ENCODE results near the gene CDKL5. TPM values are rescaled to one million over a fixed set of nuclear protein-coding genes. Genes with fewer than 3 reads are reported as not detected.
"Not testable (repeated sequence)": the region's sequence is repeated elsewhere in the genome, so short reads cannot be mapped to it uniquely, and the experiment has no call there.

Gene CDKL5
- total RNA-seq, 6 donors from 2014 or later, result 17.8 to 47.1 (median 23.4) TPM

DNA sequence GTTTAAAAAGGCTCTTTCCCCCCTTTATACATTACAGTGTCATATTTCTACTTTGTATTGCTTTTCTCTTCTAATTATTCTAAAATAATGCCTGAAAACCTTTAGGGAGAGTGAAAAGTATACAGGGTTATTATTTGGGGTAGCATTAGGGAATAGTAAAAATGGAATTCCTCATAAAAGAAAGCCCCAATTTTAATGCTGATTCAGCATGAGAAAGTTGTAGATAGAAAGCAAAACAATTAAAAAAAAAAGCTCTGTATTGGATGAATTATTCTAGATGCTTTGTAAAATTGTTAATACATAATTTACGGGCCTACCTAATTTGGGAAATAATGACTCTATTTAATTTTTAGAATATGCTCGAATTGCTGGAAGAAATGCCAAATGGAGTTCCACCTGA is 154.1 kb downstream of the CDKL5 start:
- ATAC-seq (ENCODE audit: low FRiP score in 2 of 2), result no peak
- Histone ChIP-seq H3K27me3 (no peaks in the 10 kb centered on the region), H3K36me3 (peaks cover 0 to 2% (median 0%) of the 10 kb centered on the region in 4 donors), H3K27ac (no peak overlapping the region), H3K4me1 (no peaks in the 10 kb centered on the region), H3K4me3 (no peak overlapping the region), H3K9me3 (no peaks in the 10 kb centered on the region)
- no peak for TF ChIP-seq EP300 (IDR thresholded peaks at IDR 0.05)
- no peak for TF ChIP-seq POLR2A (IDR thresholded peaks at IDR 0.05)
- TF ChIP-seq POLR2AphosphoS5 (IDR thresholded peaks at IDR 0.05), result no peak
- TF ChIP-seq, protein P1, sequence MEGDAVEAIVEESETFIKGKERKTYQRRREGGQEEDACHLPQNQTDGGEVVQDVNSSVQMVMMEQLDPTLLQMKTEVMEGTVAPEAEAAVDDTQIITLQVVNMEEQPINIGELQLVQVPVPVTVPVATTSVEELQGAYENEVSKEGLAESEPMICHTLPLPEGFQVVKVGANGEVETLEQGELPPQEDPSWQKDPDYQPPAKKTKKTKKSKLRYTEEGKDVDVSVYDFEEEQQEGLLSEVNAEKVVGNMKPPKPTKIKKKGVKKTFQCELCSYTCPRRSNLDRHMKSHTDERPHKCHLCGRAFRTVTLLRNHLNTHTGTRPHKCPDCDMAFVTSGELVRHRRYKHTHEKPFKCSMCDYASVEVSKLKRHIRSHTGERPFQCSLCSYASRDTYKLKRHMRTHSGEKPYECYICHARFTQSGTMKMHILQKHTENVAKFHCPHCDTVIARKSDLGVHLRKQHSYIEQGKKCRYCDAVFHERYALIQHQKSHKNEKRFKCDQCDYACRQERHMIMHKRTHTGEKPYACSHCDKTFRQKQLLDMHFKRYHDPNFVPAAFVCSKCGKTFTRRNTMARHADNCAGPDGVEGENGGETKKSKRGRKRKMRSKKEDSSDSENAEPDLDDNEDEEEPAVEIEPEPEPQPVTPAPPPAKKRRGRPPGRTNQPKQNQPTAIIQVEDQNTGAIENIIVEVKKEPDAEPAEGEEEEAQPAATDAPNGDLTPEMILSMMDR (IDR thresholded peaks at IDR 0.05), result no peak
- no peak for DNase-seq
- WGBS, 2 donors, result 83 to 98% methylated on average over 2 of the region's 2 CpGs

DNA sequence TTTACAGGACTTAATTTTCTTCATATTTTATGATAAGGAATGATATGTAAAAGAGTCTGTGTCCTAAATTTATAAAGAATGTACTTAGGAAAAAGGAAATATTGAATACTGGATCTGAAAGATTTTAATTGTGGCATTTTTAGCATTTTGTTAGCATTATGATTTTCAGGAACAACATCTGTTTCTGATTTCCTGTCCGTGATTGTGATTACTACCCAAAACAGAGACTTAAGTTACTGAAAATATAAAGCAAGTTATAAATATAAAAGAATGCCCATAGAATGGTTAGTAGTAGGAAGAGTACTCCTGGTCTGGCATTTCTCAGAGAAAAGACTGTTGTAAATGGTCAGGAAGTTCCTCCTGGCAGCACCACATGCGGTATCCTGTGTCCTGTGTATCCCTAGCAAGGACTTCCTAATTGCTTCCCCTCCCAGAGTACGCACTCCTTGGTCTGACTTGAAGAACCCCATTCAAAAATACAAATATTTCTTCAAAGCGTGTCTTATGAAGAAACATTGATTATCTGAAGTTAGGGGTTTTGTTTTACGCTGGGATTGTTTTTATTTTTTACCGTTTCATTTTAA is 157.6 kb downstream of the CDKL5 start:
- H3K27me3 ChIP-seq, result no peaks in the 10 kb centered on the region
- ATAC-seq (ENCODE audit: low FRiP score in 2 of 2) (no peak), DNase-seq (no peak)
- H3K36me3 ChIP-seq, result peaks cover 0 to 2% (median 0%) of the 10 kb centered on the region in 4 donors
- H3K4me1 ChIP-seq, result no peaks in the 10 kb centered on the region
- H3K9me3 ChIP-seq, result no peaks in the 10 kb centered on the region
- WGBS, 2 donors, result 60 to 75% methylated on average over 6 of the region's 6 CpGs
- TF ChIP-seq, protein P1 (IDR thresholded peaks at IDR 0.05), result no peak
- H3K27ac ChIP-seq, result no peak overlapping the region
- H3K4me3 ChIP-seq, result no peak overlapping the region

DNA sequence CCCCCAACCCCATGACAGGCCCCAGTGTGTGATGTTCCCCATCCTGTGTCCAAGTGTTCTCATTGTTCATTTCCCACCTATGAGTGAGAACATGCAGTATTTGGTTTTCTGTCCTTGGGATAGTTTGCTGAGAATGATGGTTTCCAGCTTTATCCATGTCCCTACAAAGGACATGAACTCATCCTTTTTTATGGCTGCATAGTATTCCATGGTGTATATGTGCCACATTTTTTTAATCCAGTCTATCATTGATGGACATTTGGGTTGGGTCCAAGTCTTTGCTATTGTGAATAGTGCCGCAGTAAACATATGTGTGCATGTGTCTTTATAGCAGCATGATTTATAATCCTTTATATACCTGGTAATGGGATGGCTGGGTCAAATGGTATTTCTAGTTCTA is 163.9 kb downstream of the CDKL5 start:
- not testable (repeated sequence) for H3K27ac ChIP-seq; DNase-seq; H3K4me3 ChIP-seq; H3K4me1 ChIP-seq; ATAC-seq (ENCODE audit: low FRiP score in 2 of 2); H3K27me3 ChIP-seq; H3K36me3 ChIP-seq; H3K9me3 ChIP-seq
- 100% methylated on average over 1 of the region's 1 CpG for WGBS, 2 donors

DNA sequence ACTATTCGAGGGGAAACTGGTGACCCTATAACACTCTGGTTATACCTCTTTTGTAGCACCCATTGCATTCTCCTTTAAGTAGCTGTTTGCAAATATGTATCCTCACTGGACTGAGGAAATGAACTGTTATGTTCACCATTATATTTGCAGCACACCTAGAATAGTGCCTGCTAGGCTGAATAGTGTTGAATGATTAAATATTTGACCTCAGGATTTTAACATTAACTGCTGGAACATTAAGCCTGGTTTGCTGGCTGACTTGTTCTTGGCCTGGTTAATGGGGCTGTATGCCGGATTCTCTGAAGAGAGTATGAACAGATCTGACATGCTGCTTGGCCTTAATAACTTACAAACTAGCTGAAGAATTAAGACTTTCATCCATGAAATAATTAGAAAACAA is 166.4 kb downstream of the CDKL5 start:
- ATAC-seq (ENCODE audit: low FRiP score in 2 of 2) (no peak), DNase-seq (no peak)
- H3K27me3 ChIP-seq, result no peaks in the 10 kb centered on the region
- H3K4me3 ChIP-seq, result no peak overlapping the region
- no peaks in the 10 kb centered on the region for H3K36me3 ChIP-seq
- H3K4me1 ChIP-seq, result no peaks in the 10 kb centered on the region
- H3K9me3 ChIP-seq, result no peaks in the 10 kb centered on the region
- WGBS, 2 donors, result 74 to 87% methylated on average over 2 of the region's 2 CpGs
- no peak overlapping the region for H3K27ac ChIP-seq
- TF ChIP-seq, protein P1 (IDR thresholded peaks at IDR 0.05), result no peak
- TF ChIP-seq POLR2A (IDR thresholded peaks at IDR 0.05) (no peak), POLR2AphosphoS5 (IDR thresholded peaks at IDR 0.05) (no peak), EP300 (IDR thresholded peaks at IDR 0.05) (no peak)

DNA sequence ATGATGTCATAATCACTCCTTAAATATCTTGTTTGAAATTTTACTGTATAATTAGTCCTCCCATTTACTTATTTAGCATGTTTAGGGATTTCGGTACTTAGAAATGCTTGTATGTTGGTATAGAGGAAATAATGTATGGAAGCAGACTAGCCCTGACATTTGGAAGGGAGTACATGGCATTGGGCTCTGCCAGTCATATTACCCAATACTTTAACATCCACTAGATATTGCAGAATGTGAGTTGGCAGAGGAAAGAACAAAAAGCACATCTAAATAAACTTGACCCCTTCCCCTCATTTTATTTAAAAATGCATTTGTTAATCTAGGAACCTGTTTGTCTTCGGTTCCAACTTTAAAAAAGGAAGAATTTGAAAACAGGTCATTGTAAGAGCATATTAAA is 168.7 kb downstream of the CDKL5 start:
- Histone ChIP-seq H3K4me1 (no peaks in the 10 kb centered on the region), H3K4me3 (no peak overlapping the region), H3K27ac (no peak overlapping the region), H3K27me3 (no peaks in the 10 kb centered on the region), H3K9me3 (no peaks in the 10 kb centered on the region), H3K36me3 (peaks cover 0 to 5% (median 0%) of the 10 kb centered on the region in 4 donors)
- ATAC-seq (ENCODE audit: low FRiP score in 2 of 2) (no peak), DNase-seq (no peak)
- WGBS, 2 donors, result 88 to 98% methylated on average over 2 of the region's 2 CpGs
- TF ChIP-seq EP300 (IDR thresholded peaks at IDR 0.05) (no peak), POLR2AphosphoS5 (IDR thresholded peaks at IDR 0.05) (no peak), POLR2A (IDR thresholded peaks at IDR 0.05) (no peak)
- TF ChIP-seq, protein P1 (IDR thresholded peaks at IDR 0.05), result no peak

Measured in upper lobe of left lung (tissue), 6 donors.